Tibial nerve (tissue), 4 donors: ENCODE measurements around the gene COL11A2. TPM values are rescaled to one million over a fixed set of nuclear protein-coding genes. Genes with fewer than 3 reads are reported as not detected.

ENCODE experiments used
- DNase-seq, 2 donors: peaks; one replicate each; pipeline ENCODE4 v3.0.0-alpha.2; 2019; ENCODE audit warnings: low spot score in 2 of 2
- H3K27ac ChIP-seq, 4 donors: fragments of 200-600 bp; sonication (generic) in 3 of 4; one replicate each; pipeline ENCODE4 v1.5.1; 2017 to 2019; ENCODE audit warnings: mild to moderate bottlenecking in 1 of 4
- H3K27me3 ChIP-seq, 2 donors: fragments of 200-600 bp; sonication (generic) in 1 of 2; one replicate each; pipeline versions ENCODE4 v1.5.1 to v1.6.0; 2017 to 2019
- H3K36me3 ChIP-seq, 3 donors: fragments of 200-600 bp; sonication (generic); one replicate each; pipeline ENCODE4 v1.5.1; 2018 to 2019
- H3K4me1 ChIP-seq, 4 donors: fragments of 200-600 bp; sonication (generic) in 3 of 4; one replicate each; pipeline ENCODE4 v1.5.1; 2017 to 2019
- H3K4me3 ChIP-seq, 4 donors: fragments of 200-600 bp; sonication (generic) in 3 of 4; one replicate each; pipeline ENCODE4 v1.5.1; 2017 to 2019; ENCODE audit warnings: mild to moderate bottlenecking in 1 of 4, moderate library complexity in 1 of 4
- H3K9me3 ChIP-seq, 4 donors: fragments of 200-600 bp; sonication (generic) in 3 of 4; one replicate each; pipeline ENCODE4 v1.5.1; 2017 to 2019
- EP300 ChIP-seq, 2 donors: sonication (generic); formaldehyde crosslinking; IDR thresholded peaks; one replicate each; pipeline ENCODE4 v1.6.1; 2017; ENCODE audit warnings: antibody characterized with exemption in 2 of 2, mild to moderate bottlenecking in 1 of 2
- POLR2A ChIP-seq, 2 donors: fragments of 450-650 bp; IDR thresholded peaks; one replicate each; pipeline ENCODE4 v1.6.1; 2017; ENCODE audit warnings: antibody characterized with exemption in 2 of 2, mild to moderate bottlenecking in 2 of 2, moderate library complexity in 2 of 2
- WGBS, 2 donors: methylation state at CpG; one replicate each; pipeline ENCODE4 v1.1.5; 2018; 5-methylcytosine and 5-hydroxymethylcytosine counted together
- total RNA-seq, 4 donors: library from RNA; depleted of rRNA; stranded (reverse); fragments of >200 nt; gene quantifications; one replicate each; pipeline ENCODE4 v1.1.0, GENCODE V29; 2016
- TF ChIP-seq, protein P1 (sequence below), 5 experiments: fragments of 200-600 bp in 3 of 5; fragments of 450-650 bp in 2 of 5; sonication (generic) in 3 of 5; IDR thresholded peaks; one replicate each; pipeline ENCODE4 v1.5.1; 2016 to 2019; ENCODE audit warnings: antibody characterized with exemption in 5 of 5, mild to moderate bottlenecking in 3 of 5, moderate library complexity in 2 of 5

COL11A2 gene
- total RNA-seq, 4 donors from 2014 or later: 1.5 to 4.3 (median 2.9) TPM

DNA sequence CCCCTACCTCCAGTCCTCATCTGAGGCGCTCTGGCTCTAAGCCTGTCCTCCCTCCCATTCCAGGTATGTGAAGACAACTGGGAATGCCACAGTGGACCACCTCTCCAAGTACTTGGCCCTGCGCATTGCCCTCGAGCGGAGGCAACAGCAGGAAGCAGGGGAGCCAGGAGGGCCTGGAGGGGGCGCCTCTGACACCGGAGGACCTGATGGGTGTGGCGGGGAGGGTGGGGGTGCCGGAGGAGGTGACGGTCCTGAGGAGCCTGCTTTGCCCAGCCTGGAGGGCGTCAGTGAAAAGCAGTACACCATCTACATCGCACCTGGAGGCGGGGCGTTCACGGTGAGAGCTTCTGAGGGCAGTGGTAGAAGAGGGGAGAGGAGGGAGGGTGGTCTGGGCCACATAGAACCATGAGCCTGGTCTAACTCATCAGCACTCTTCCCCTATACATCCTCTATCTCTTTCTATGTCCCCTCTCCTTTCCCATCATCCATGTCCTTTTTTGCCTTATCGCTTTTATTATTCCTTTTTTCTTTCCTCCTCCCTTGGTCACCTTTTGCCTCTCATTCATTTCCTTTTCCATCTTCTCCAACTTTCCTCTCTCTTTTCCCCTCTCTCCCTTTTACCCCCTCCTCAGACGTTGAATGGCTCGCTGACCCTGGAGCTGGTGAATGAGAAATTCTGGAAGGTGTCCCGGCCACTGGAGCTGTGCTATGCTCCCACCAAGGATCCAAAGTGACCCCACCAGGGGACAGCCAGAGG, 19.6 kb upstream of the COL11A2 start:
- TF ChIP-seq, protein P1, sequence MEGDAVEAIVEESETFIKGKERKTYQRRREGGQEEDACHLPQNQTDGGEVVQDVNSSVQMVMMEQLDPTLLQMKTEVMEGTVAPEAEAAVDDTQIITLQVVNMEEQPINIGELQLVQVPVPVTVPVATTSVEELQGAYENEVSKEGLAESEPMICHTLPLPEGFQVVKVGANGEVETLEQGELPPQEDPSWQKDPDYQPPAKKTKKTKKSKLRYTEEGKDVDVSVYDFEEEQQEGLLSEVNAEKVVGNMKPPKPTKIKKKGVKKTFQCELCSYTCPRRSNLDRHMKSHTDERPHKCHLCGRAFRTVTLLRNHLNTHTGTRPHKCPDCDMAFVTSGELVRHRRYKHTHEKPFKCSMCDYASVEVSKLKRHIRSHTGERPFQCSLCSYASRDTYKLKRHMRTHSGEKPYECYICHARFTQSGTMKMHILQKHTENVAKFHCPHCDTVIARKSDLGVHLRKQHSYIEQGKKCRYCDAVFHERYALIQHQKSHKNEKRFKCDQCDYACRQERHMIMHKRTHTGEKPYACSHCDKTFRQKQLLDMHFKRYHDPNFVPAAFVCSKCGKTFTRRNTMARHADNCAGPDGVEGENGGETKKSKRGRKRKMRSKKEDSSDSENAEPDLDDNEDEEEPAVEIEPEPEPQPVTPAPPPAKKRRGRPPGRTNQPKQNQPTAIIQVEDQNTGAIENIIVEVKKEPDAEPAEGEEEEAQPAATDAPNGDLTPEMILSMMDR (IDR thresholded peaks at IDR 0.05): no peak
- no peak for TF ChIP-seq POLR2A (IDR thresholded peaks at IDR 0.05)
- TF ChIP-seq EP300 (IDR thresholded peaks at IDR 0.05): no peak
- Histone ChIP-seq H3K36me3 (peaks cover 0 to 30% (median 0%) of the 10 kb centered on the region in 3 donors), H3K27me3 (peaks cover 0 to 20% of the 10 kb centered on the region in 2 donors), H3K4me3 (no peak overlapping the region), H3K4me1 (peaks cover 0 to 41% (median 22%) of the 10 kb centered on the region in 4 donors), H3K9me3 (no peaks in the 10 kb centered on the region), H3K27ac (no peak overlapping the region)
- DNase-seq: no peak
- WGBS, 2 donors: 78 to 81% methylated on average over 16 to 18 of the region's 18 CpGs

DNA sequence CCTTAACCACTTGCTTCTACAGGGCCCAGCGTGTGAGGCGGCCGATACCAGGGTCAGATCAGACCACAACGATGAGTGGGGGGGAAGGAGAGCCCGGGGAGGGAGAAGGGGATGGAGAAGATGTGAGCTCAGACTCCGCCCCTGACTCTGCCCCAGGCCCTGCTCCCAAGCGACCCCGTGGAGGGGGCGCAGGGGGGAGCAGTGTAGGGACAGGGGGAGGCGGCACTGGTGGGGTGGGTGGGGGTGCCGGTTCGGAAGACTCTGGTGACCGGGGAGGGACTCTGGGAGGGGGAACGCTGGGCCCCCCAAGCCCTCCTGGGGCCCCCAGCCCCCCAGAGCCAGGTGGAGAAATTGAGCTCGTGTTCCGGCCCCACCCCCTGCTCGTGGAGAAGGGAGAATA, 18.9 kb upstream of the COL11A2 start:
- peaks cover 0 to 30% (median 0%) of the 10 kb centered on the region in 3 donors for H3K36me3 ChIP-seq
- no peak overlapping the region for H3K4me3 ChIP-seq
- 73 to 75% methylated on average over 16 to 17 of the region's 17 CpGs for WGBS, 2 donors
- H3K4me1 ChIP-seq: peaks cover 0 to 46% (median 22%) of the 10 kb centered on the region in 4 donors
- no peak for TF ChIP-seq POLR2A (IDR thresholded peaks at IDR 0.05)
- TF ChIP-seq, protein P1 (IDR thresholded peaks at IDR 0.05): no peak
- H3K27ac ChIP-seq: no peak overlapping the region
- peaks cover 0 to 20% of the 10 kb centered on the region in 2 donors for H3K27me3 ChIP-seq
- DNase-seq: no peak
- H3K9me3 ChIP-seq: no peaks in the 10 kb centered on the region

DNA sequence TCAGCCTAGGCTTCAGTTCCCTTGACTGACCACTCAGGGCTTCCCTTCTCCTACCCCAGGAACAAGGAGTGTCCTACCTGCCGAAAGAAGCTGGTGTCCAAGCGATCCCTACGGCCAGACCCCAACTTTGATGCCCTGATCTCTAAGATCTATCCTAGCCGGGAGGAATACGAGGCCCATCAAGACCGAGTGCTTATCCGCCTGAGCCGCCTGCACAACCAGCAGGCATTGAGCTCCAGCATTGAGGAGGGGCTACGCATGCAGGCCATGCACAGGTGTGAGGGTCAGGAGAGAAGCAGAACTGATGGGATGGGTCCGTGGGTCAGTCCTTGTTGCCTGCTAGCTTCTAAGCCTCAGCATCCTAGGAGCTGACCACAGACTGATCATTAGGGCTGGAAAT, 17.6 kb upstream of the COL11A2 start:
- Histone ChIP-seq H3K27me3 (peaks cover 0 to 19% of the 10 kb centered on the region in 2 donors), H3K4me1 (peaks cover 0 to 54% (median 28%) of the 10 kb centered on the region in 4 donors), H3K4me3 (no peak overlapping the region), H3K36me3 (peaks cover 0 to 30% (median 0%) of the 10 kb centered on the region in 3 donors), H3K9me3 (no peaks in the 10 kb centered on the region), H3K27ac (no peak overlapping the region)
- no peak for DNase-seq
- TF ChIP-seq, protein P1 (IDR thresholded peaks at IDR 0.05): no peak
- TF ChIP-seq POLR2A (IDR thresholded peaks at IDR 0.05): no peak
- no peak for TF ChIP-seq EP300 (IDR thresholded peaks at IDR 0.05)
- 91 to 94% methylated on average over 10 of the region's 10 CpGs for WGBS, 2 donors

DNA sequence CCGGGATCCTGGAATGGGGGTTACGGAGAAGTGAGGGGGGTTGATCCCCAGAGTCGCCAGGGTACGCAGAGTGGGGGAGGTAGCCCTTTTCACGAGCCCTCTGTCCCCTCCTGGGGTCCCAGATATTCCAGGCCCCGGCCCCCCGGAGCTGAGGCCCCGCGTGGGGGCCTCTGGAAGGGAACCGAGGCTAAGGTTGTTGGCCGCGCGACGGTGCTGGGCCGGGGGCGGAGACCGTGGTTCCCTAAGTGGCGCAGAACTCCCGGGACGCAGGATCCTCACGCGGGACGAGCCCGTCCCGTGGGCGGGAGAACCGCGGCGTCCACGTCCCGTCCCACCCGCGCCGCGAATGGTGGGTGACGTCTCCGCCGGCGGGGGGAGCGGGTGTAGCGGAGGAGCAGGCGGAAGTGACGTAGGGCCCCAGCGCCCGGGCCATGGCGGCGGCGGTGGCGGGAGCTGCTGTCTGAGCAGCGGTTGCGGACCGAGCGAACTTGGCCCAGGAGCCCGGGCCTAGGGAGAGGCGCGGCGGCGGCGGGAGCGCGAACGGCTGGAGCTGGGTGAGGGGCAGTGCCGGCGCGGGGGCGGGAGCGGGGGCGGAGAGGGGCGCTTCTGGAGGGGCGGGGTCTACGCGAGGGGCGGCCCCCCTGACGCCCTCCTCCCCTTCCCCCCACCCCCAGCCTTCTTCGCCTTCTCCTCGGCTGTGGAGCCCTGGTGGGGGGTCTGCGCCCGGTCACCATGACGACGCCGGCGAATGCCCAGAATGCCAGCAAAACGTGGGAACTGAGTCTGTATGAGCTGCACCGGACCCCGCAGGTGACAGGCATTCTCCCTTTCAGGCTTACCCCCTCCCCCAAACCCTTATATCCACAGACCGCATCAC, 16.1 kb upstream of the COL11A2 start, which contains the start of gene RING1:
Gene RING1, plus strand, starts transcription at position 410 of the 877 bp plus-strand sequence. Its CDS starts 323 bp downstream, at position 733.
- 1% methylated on average over 39 to 44 of the region's 86 CpGs for WGBS, 2 donors
- Histone ChIP-seq H3K27me3 (peaks cover 0 to 4% of the 10 kb centered on the region in 2 donors), H3K36me3 (peaks cover 0 to 36% (median 0%) of the 10 kb centered on the region in 3 donors), H3K4me1 (peaks cover 0 to 60% (median 33%) of the 10 kb centered on the region in 4 donors), H3K27ac (peak within 1 kb of the TSS; percentile 93 to 98 (median 97)), H3K4me3 (peak within 1 kb of the TSS; percentile 87 to 97 (median 90)), H3K9me3 (no peaks in the 10 kb centered on the region)
- TF ChIP-seq POLR2A (IDR thresholded peaks at IDR 0.05) (peak; percentile 97 to 99), EP300 (IDR thresholded peaks at IDR 0.05) (peak; percentile 92 to 100)
- TF ChIP-seq, protein P1 (IDR thresholded peaks at IDR 0.05): peak in 1 of 5 experiments; percentile 35
- peak; percentile 83 to 86 for DNase-seq
